SK-N-SH (cell line): ENCODE results near the gene NT5DC2. TPM values are rescaled to one million over a fixed set of nuclear protein-coding genes. Genes with fewer than 3 reads are reported as not detected.
"Not testable (repeated sequence)": the region's sequence is repeated elsewhere in the genome, so short reads cannot be mapped to it uniquely, and the experiment has no call there.

Experiments
- CTCF ChIA-PET: fragments of 300-600, 350-600 bp; formaldehyde crosslinking; extraction: SDS; loops from one replicate; lab custom pipeline; 2021; lab: Yijun Ruan, JAX
- POLR2A ChIA-PET: fragments of 350-600 bp; sonication (Branson Sonifier 250); formaldehyde crosslinking; extraction: SDS; loops from one replicate; lab custom pipeline; 2020; ENCODE audit warnings: antibody characterized with exemption, inconsistent platforms; lab: Yijun Ruan, JAX
- DNase-seq: peaks from one replicate; pipeline ENCODE4 v3.0.0; 2012
- H2AFZ ChIP-seq: fragments of 200-600 bp; sonication (generic); 2 replicates; pipeline ENCODE4 v1.8.1; 2016; ENCODE audit warnings: antibody characterized with exemption, mild to moderate bottlenecking, low read depth
- H3F3A ChIP-seq: fragments of 200-600 bp; sonication (generic); replicated peaks from 2 replicates; pipeline ENCODE3; 2016; ENCODE audit warnings: antibody characterized with exemption, mild to moderate bottlenecking; ENCODE audit not compliant: insufficient read depth
- H3K27ac ChIP-seq, 2 experiments: fragments of 200-500 bp in 1 of 2; fragments of 200-600 bp in 1 of 2; sonication (Bioruptor generic) in 1 of 2; sonication (generic), shearing (Covaris generic) in 1 of 2; 2 replicates each; pipeline versions ENCODE4 v1.5.1 to v1.6.1; 2014 to 2016; ENCODE audit warnings: low read depth in 2 of 2, inconsistent platforms in 1 of 2, low read length in 1 of 2, mild to moderate bottlenecking in 1 of 2, mixed read lengths in 1 of 2
- H3K27me3 ChIP-seq: fragments of 200-600 bp; sonication (generic), shearing (Covaris generic); 2 replicates; pipeline ENCODE4 v1.6.1; 2016; ENCODE audit warnings: mixed run types; ENCODE audit not compliant: insufficient read depth
- H3K36me3 ChIP-seq, 2 experiments: fragments of 200-500 bp in 1 of 2; fragments of 200-600 bp in 1 of 2; sonication (Bioruptor generic) in 1 of 2; sonication (generic) in 1 of 2; replicated peaks in 1 of 2; 2 replicates each; pipeline versions ENCODE3 to v1.5.1; 2014 to 2016; ENCODE audit warnings: low read length in 1 of 2, mild to moderate bottlenecking in 1 of 2; ENCODE audit not compliant: insufficient read depth in 2 of 2, control insufficient read depth in 1 of 2
- H3K4me1 ChIP-seq, 2 experiments: fragments of 200-500 bp in 1 of 2; fragments of 200-600 bp in 1 of 2; sonication (Bioruptor generic) in 1 of 2; sonication (generic), shearing (Covaris generic) in 1 of 2; 2 replicates each; pipeline versions ENCODE4 v1.5.1 to v1.6.1; 2014 to 2016; ENCODE audit warnings: low read depth in 1 of 2, low read length in 1 of 2, mixed run types in 1 of 2; ENCODE audit not compliant: insufficient read depth in 2 of 2, control insufficient read depth in 1 of 2
- H3K4me2 ChIP-seq: fragments of 200-600 bp; sonication (generic), shearing (Covaris generic); 2 replicates; pipeline ENCODE4 v1.6.1; 2017; ENCODE audit warnings: mixed run types
- H3K4me3 ChIP-seq, 2 experiments: fragments of 200-500 bp in 1 of 2; fragments of 200-600 bp in 1 of 2; sonication (Bioruptor generic) in 1 of 2; sonication (generic), shearing (Covaris generic) in 1 of 2; 2 replicates each; pipeline versions ENCODE4 v1.5.1 to v1.8.1; 2014 to 2016; ENCODE audit warnings: low read depth in 2 of 2, inconsistent platforms in 1 of 2, low read length in 1 of 2, mild to moderate bottlenecking in 1 of 2, mixed read lengths in 1 of 2, moderate library complexity in 1 of 2
- H3K79me2 ChIP-seq: fragments of 200-600 bp; sonication (generic); 2 replicates; pipeline ENCODE4 v1.8.1; 2017; ENCODE audit warnings: mild to moderate bottlenecking; ENCODE audit not compliant: insufficient read depth
- H3K9ac ChIP-seq: fragments of 200-600 bp; sonication (generic); 2 replicates; pipeline ENCODE4 v1.6.1; 2017; ENCODE audit warnings: mixed run types
- H3K9me2 ChIP-seq: fragments of 200-600 bp; sonication (generic); 2 replicates; pipeline ENCODE4 v1.6.1; 2017; ENCODE audit warnings: mixed run types
- H3K9me3 ChIP-seq: fragments of 200-600 bp; sonication (generic); 2 replicates; pipeline ENCODE4 v1.6.1; 2017; ENCODE audit warnings: mixed run types, mild to moderate bottlenecking, moderate library complexity
- H4K20me1 ChIP-seq: fragments of 200-600 bp; sonication (generic); 2 replicates; pipeline ENCODE4 v1.6.1; 2017; ENCODE audit warnings: mild to moderate bottlenecking, mixed run types; ENCODE audit not compliant: insufficient read depth
- GATA2 ChIP-seq: sonication (generic); formaldehyde crosslinking; IDR thresholded peaks from 2 replicates; pipeline ENCODE4 v1.5.0; 2020; ENCODE audit warnings: mild to moderate bottlenecking, missing genetic modification reagents
- MEF2A ChIP-seq: IDR thresholded peaks from 2 replicates; pipeline ENCODE4 v1.4.0; 2012; ENCODE audit warnings: low read depth, borderline replicate concordance
- MXI1 ChIP-seq: IDR thresholded peaks from 2 replicates; pipeline ENCODE4 v1.6.1; 2012; ENCODE audit warnings: mild to moderate bottlenecking, low read depth, low read length, improper control_type of control experiment
- NRF1 ChIP-seq: IDR thresholded peaks from 2 replicates; pipeline ENCODE4 v1.6.1; 2012; ENCODE audit warnings: low read depth, mild to moderate bottlenecking, low read length
- POLR2AphosphoS5 ChIP-seq: IDR thresholded peaks from 2 replicates; pipeline ENCODE4 v1.6.1; 2012; ENCODE audit warnings: low read depth, low read length
- TAF1 ChIP-seq: IDR thresholded peaks from 2 replicates; pipeline ENCODE4 v1.6.1; 2012; ENCODE audit warnings: low read depth, mild to moderate bottlenecking, low read length, moderate library complexity, borderline replicate concordance
- TEAD4 ChIP-seq: IDR thresholded peaks from 2 replicates; pipeline ENCODE4 v1.4.0; 2012; ENCODE audit warnings: mild to moderate bottlenecking, borderline replicate concordance; ENCODE audit not compliant: insufficient read depth
- WGBS: methylation state at CpG from one replicate; pipeline ENCODE4 v1.1.6; 2017; ENCODE audit warnings: low lambda C conversion rate; 5-methylcytosine and 5-hydroxymethylcytosine counted together
- polyA plus RNA-seq, 3 experiments: library from polyadenylated mRNA; depleted of rRNA; stranded (reverse); fragments of >200 nt; gene quantifications; 2 replicates each; pipeline ENCODE4 v1.2.3, GENCODE V29; 2012
- TF ChIP-seq, protein P1 (sequence below): fragments of 200-600 bp; sonication (generic); IDR thresholded peaks from 2 replicates; pipeline ENCODE4 v1.6.1; 2017; ENCODE audit warnings: antibody characterized with exemption, mild to moderate bottlenecking, moderate library complexity
- TF ChIP-seq, protein P2 (sequence below): fragments of 150-350 bp; IDR thresholded peaks from 2 replicates; pipeline ENCODE4 v1.6.1; 2017; ENCODE audit warnings: antibody characterized with exemption, low read length, low read depth, borderline replicate concordance
- TF ChIP-seq, protein P3 (sequence below): IDR thresholded peaks from 2 replicates; pipeline ENCODE4 v1.4.0; 2012; ENCODE audit warnings: low read depth, borderline replicate concordance
- TF ChIP-seq, protein P4 (sequence below): IDR thresholded peaks from 2 replicates; pipeline ENCODE4 v1.4.0; 2012; ENCODE audit warnings: low read depth, borderline replicate concordance
- TF ChIP-seq, protein P5 (sequence below): IDR thresholded peaks from 2 replicates; pipeline ENCODE4 v1.4.0; 2012; ENCODE audit warnings: low read depth
- TF ChIP-seq, protein P6 (sequence below): IDR thresholded peaks from 2 replicates; pipeline ENCODE4; 2012

The NT5DC2 gene
- polyA plus RNA-seq, 1 of the 3 experiments (the other 2 are of a cell fraction): 113 TPM

DNA sequence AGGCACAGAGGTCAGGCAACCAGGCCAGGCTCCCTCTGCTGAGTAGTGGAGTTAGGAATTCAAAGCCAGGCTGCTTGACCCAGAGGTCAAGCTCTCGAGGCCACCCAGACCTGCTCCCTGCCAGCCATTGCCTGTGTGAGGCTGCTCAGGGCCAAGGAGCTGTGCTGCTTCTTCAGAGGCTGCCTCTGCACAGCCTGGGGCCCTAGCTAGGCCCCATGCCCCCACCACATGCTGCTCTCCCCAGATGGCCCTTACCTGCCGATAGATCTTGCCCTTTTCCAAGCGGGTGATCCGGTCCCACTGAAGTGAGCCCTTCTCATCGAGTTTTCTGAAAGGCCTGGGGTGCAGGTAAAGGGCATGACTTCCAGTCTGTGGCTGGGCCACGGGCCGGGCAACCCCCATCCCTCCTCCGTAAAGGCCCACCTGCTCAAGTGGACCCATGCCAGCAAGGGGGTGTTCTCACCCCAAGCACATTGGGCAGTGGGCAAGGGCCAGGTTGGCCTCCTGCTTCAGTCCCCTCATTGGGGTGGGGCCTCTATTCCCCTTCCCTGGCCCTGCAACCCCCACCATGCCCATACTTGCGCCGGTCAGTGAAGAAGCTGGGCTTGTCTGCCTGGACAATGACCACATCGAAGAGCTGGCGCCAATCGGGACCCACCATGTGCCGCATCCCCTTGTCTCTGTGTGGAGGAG, 6.5 kb downstream of the NT5DC2 start (continued):
- TF ChIP-seq, protein P1, sequence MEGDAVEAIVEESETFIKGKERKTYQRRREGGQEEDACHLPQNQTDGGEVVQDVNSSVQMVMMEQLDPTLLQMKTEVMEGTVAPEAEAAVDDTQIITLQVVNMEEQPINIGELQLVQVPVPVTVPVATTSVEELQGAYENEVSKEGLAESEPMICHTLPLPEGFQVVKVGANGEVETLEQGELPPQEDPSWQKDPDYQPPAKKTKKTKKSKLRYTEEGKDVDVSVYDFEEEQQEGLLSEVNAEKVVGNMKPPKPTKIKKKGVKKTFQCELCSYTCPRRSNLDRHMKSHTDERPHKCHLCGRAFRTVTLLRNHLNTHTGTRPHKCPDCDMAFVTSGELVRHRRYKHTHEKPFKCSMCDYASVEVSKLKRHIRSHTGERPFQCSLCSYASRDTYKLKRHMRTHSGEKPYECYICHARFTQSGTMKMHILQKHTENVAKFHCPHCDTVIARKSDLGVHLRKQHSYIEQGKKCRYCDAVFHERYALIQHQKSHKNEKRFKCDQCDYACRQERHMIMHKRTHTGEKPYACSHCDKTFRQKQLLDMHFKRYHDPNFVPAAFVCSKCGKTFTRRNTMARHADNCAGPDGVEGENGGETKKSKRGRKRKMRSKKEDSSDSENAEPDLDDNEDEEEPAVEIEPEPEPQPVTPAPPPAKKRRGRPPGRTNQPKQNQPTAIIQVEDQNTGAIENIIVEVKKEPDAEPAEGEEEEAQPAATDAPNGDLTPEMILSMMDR: no peak
- TF ChIP-seq, protein P2, sequence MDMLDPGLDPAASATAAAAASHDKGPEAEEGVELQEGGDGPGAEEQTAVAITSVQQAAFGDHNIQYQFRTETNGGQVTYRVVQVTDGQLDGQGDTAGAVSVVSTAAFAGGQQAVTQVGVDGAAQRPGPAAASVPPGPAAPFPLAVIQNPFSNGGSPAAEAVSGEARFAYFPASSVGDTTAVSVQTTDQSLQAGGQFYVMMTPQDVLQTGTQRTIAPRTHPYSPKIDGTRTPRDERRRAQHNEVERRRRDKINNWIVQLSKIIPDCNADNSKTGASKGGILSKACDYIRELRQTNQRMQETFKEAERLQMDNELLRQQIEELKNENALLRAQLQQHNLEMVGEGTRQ: no peak
- TF ChIP-seq, protein P3, sequence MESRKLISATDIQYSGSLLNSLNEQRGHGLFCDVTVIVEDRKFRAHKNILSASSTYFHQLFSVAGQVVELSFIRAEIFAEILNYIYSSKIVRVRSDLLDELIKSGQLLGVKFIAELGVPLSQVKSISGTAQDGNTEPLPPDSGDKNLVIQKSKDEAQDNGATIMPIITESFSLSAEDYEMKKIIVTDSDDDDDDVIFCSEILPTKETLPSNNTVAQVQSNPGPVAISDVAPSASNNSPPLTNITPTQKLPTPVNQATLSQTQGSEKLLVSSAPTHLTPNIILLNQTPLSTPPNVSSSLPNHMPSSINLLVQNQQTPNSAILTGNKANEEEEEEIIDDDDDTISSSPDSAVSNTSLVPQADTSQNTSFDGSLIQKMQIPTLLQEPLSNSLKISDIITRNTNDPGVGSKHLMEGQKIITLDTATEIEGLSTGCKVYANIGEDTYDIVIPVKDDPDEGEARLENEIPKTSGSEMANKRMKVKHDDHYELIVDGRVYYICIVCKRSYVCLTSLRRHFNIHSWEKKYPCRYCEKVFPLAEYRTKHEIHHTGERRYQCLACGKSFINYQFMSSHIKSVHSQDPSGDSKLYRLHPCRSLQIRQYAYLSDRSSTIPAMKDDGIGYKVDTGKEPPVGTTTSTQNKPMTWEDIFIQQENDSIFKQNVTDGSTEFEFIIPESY: no peak
- no peak for TF ChIP-seq TEAD4

DNA sequence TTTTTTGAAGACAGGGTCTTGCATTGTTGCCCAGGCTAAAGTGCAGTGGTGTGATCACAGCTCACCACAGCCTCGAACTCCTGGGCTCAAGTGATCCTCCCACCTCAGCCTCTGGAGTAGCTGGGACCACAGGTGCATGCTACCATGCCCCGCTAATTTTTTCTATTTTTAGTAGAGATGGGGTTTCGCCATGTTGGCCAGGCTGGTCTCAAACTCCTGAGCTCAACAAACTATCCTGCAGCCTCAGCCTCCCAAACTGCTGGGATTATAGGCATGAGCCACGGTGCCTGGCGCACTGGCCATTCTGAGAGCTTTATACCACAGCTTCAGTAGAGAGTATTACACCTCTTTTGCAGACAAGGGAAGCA, 7.0 kb downstream of the NT5DC2 start:
- not testable (repeated sequence) for H3K4me2 ChIP-seq, H3K27ac ChIP-seq, H3K9ac ChIP-seq, H3K4me3 ChIP-seq, H3K9me2 ChIP-seq, H3K27me3 ChIP-seq, H2AFZ ChIP-seq, H3F3A ChIP-seq, DNase-seq, H3K9me3 ChIP-seq
- peaks cover 19 to 50% of the 10 kb centered on the region in 2 experiments for H3K36me3 ChIP-seq
- CTCF ChIA-PET: interaction anchor here (0.8 to 2.9 kb wide), 4 partner anchors 10 to 55 kb away, joined by 4 to 13 read pairs (median 5); partner anchors contain the start of gene UQCC5
- H3K4me1 ChIP-seq: peaks cover 19 to 72% of the 10 kb centered on the region in 2 experiments
- peaks cover 22% of the 10 kb centered on the region for H4K20me1 ChIP-seq
- H3K79me2 ChIP-seq: peaks cover 27% of the 10 kb centered on the region
- POLR2A ChIA-PET: interaction anchor here (0.6 to 0.8 kb wide), 3 partner anchors 8 to 179 kb away, joined by 3 to 5 read pairs (median 3); partner anchors contain the start of gene GLT8D1
- WGBS: 98% methylated on average over 5 of the region's 5 CpGs

DNA sequence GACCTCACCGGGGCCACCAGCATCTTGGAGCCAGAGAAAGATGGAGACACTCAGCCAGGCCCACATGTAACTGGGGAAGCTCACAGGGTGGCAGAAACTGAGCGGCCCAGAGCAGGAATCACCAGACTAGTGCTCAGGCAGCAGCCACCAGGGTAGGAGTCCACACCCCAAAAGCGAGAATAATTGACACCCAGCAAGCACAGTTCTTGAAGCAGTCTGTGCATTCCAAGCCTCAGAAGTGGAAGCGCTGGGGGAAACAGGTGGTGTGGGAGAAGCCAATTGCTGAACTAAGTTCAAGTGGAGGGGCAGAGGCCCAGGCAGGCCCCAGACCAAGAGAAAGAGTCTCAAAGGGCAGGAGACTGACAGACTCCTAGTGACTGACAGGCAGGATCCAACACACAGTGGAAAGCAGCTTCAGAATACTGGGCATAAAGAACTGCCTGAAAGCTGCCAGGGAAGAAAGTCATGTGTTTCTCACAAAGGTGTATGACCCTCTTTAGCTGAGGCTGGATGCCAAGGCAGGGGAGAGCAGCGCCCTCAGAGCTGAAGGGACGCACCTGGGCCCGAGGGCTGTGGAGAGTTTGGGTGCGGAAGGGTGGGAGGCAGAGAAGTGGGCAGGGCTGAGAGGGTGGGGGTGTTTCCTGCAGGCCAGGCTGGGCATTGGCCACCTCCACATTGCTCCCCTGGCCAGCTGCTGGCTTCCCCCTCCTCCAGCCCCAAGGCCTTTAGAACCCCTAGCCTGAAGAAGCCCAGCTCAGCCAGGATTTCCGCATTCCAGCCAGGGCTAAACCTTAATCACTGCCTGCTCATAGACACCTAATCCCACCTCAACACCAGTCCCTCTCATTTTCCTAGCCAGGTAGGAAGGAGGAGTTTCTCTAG, 7.7 kb downstream of the NT5DC2 start:
- peaks cover 13 to 65% of the 10 kb centered on the region in 2 experiments; a peak in 3 of 4 replicates for H3K4me1 ChIP-seq
- H3K9ac ChIP-seq: no peak overlapping the region
- no peaks in the 10 kb centered on the region for H3K9me2 ChIP-seq
- H3F3A ChIP-seq: no peaks in the 10 kb centered on the region
- H2AFZ ChIP-seq: no peak overlapping the region
- peak; percentile 23 for DNase-seq
- H4K20me1 ChIP-seq: peaks cover 15% of the 10 kb centered on the region
- CTCF ChIA-PET: interaction anchor here (0.8 to 2.9 kb wide), 4 partner anchors 10 to 54 kb away, joined by 4 to 13 read pairs (median 5); partner anchors contain the start of gene UQCC5
- no peak overlapping the region for H3K4me2 ChIP-seq
- POLR2A ChIA-PET: interaction anchor here (0.8 kb wide), 2 partner anchors 7 to 37 kb away, joined by 3 to 5 read pairs; no protein-coding TSS in a partner anchor
- 87% methylated on average over 9 of the region's 9 CpGs for WGBS
- no peaks in the 10 kb centered on the region for H3K9me3 ChIP-seq
- no peaks in the 10 kb centered on the region for H3K27me3 ChIP-seq
- no peak overlapping the region for H3K4me3 ChIP-seq
- peak overlapping the region in 1 of 2 experiments; percentile 58; a peak in 2 of 4 replicates for H3K27ac ChIP-seq
- peaks cover 19 to 50% of the 10 kb centered on the region in 2 experiments for H3K36me3 ChIP-seq
- H3K79me2 ChIP-seq: peaks cover 20% of the 10 kb centered on the region
- TF ChIP-seq NRF1 (no peak), POLR2AphosphoS5 (no peak), MEF2A (no peak), MXI1 (no peak), TAF1 (no peak), GATA2 (no peak), TEAD4 (no peak)
- TF ChIP-seq, protein P4, sequence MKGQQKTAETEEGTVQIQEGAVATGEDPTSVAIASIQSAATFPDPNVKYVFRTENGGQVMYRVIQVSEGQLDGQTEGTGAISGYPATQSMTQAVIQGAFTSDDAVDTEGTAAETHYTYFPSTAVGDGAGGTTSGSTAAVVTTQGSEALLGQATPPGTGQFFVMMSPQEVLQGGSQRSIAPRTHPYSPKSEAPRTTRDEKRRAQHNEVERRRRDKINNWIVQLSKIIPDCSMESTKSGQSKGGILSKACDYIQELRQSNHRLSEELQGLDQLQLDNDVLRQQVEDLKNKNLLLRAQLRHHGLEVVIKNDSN: no peak
- TF ChIP-seq, protein P5, sequence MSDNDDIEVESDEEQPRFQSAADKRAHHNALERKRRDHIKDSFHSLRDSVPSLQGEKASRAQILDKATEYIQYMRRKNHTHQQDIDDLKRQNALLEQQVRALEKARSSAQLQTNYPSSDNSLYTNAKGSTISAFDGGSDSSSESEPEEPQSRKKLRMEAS: no peak
- TF ChIP-seq, protein P6, sequence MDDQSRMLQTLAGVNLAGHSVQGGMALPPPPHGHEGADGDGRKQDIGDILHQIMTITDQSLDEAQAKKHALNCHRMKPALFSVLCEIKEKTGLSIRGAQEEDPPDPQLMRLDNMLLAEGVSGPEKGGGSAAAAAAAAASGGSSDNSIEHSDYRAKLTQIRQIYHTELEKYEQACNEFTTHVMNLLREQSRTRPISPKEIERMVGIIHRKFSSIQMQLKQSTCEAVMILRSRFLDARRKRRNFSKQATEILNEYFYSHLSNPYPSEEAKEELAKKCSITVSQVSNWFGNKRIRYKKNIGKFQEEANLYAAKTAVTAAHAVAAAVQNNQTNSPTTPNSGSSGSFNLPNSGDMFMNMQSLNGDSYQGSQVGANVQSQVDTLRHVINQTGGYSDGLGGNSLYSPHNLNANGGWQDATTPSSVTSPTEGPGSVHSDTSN: no peak
